RWPE1 (cell line): ENCODE results near the gene ZNF532.
A peak's percentile ranks its signal among the peaks of the same experiment; 100 is the strongest.

Source experiments
- CTCF ChIA-PET: fragments of 350-600 bp; sonication (Branson Sonifier 250); formaldehyde crosslinking; extraction: SDS; loops from one replicate; lab custom pipeline; 2021; lab: Yijun Ruan, JAX
- POLR2A ChIA-PET: fragments of 400-600 bp; formaldehyde crosslinking; extraction: SDS; loops from one replicate; lab custom pipeline; 2020; ENCODE audit warnings: antibody characterized with exemption; ENCODE audit not compliant: low non-redundant PET; lab: Yijun Ruan, JAX
- DNase-seq: peaks from one replicate; pipeline ENCODE4 v3.0.0; 2012; ENCODE audit warnings: low spot score
- H3K27ac ChIP-seq: fragments of 450-650 bp; 2 replicates; pipeline ENCODE4 v1.5.1; 2017
- TF ChIP-seq, protein P1 (sequence below): fragments of 450-650 bp; conservative IDR thresholded peaks from 2 replicates; pipeline ENCODE4 v1.5.1; 2017; ENCODE audit warnings: low read depth, mild to moderate bottlenecking

The ZNF532 gene

GRCh38 chr18:58975781-58976180 is 111.1 kb downstream of the ZNF532 start:
- DNase-seq = no peak
- ChIA-PET POLR2A (no interaction called here), CTCF (no interaction called here)
- no peak overlapping the region for H3K27ac ChIP-seq
- TF ChIP-seq, protein P1, sequence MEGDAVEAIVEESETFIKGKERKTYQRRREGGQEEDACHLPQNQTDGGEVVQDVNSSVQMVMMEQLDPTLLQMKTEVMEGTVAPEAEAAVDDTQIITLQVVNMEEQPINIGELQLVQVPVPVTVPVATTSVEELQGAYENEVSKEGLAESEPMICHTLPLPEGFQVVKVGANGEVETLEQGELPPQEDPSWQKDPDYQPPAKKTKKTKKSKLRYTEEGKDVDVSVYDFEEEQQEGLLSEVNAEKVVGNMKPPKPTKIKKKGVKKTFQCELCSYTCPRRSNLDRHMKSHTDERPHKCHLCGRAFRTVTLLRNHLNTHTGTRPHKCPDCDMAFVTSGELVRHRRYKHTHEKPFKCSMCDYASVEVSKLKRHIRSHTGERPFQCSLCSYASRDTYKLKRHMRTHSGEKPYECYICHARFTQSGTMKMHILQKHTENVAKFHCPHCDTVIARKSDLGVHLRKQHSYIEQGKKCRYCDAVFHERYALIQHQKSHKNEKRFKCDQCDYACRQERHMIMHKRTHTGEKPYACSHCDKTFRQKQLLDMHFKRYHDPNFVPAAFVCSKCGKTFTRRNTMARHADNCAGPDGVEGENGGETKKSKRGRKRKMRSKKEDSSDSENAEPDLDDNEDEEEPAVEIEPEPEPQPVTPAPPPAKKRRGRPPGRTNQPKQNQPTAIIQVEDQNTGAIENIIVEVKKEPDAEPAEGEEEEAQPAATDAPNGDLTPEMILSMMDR = no peak

- H3K27ac ChIP-seq = peak overlapping the region; percentile 10; the same call in 1 of the 2 replicates
- ChIA-PET CTCF (interaction anchor here (0.7 kb wide), 1 partner anchor 8 kb away, joined by 3 read pairs; no protein-coding TSS in a partner anchor), POLR2A (no interaction called here)
- TF ChIP-seq, protein P1 = no peak
- DNase-seq = no peak
Measured at GRCh38 chr18:58977223-58977622, 112.5 kb downstream of the ZNF532 start.

DNA sequence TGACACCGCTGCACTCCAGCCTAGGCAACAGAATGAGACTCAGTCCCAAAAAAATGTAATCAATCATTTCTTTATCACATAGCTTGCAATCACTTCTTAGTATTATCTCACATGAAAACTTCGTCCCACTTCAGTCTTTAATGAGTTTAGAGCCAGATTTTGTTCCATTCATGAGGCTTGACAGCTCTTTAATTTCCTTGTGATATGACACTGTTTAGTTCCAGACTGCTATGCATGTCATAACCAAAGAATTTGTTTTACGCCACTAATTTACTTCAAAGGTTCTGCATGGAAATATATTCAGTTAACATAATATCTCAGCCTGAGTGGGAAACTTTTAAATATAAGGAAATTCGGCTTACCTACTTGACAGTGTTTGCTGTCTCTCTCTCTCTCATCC is 113.1 kb downstream of the ZNF532 start:
- ChIA-PET POLR2A (no interaction called here), CTCF (no interaction called here)
- TF ChIP-seq, protein P1 = no peak
- no peak for DNase-seq
- no peak overlapping the region for H3K27ac ChIP-seq

GRCh38 chr18:58978916-58979315 is 114.2 kb downstream of the ZNF532 start:
- ChIA-PET CTCF (no interaction called here), POLR2A (no interaction called here)

DNA sequence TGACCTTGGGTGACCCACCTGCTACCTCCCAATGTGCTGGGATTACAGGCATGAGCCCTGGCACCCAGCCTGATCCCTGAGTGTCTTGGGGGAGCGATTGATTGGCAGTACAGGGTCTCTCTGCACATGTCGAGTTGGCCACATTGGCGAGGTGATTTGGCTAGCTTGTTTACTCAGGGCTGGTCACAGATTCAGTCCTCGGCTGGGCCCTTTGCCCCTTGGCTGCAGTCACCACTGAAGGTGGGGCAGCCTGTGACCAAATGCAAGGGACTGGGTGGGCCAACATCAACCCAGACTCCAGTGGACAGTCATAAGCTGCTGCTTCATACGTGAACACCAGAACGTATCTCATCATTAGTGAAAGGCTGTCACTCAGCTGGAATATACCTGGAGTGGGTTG is 114.9 kb downstream of the ZNF532 start:
- ChIA-PET POLR2A (no interaction called here), CTCF (no interaction called here)
- TF ChIP-seq, protein P1 = no peak
- H3K27ac ChIP-seq = no peak overlapping the region
- no peak for DNase-seq

More at GRCh38 chr18:58978916-58979315, 114.2 kb downstream of the ZNF532 start:
- TF ChIP-seq, protein P1 = no peak
- no peak for DNase-seq
- no peak overlapping the region for H3K27ac ChIP-seq

GRCh38 chr18:58980991-58981390 is 116.3 kb downstream of the ZNF532 start:
- TF ChIP-seq, protein P1 = no peak
- no peak for DNase-seq
- ChIA-PET CTCF (no interaction called here), POLR2A (no interaction called here)
- no peak overlapping the region for H3K27ac ChIP-seq
